Measurements from ENCODE around the gene ACVRL1.
A peak's percentile ranks its signal among the peaks of the same experiment; 100 is the strongest.

Gene ACVRL1

DNA sequence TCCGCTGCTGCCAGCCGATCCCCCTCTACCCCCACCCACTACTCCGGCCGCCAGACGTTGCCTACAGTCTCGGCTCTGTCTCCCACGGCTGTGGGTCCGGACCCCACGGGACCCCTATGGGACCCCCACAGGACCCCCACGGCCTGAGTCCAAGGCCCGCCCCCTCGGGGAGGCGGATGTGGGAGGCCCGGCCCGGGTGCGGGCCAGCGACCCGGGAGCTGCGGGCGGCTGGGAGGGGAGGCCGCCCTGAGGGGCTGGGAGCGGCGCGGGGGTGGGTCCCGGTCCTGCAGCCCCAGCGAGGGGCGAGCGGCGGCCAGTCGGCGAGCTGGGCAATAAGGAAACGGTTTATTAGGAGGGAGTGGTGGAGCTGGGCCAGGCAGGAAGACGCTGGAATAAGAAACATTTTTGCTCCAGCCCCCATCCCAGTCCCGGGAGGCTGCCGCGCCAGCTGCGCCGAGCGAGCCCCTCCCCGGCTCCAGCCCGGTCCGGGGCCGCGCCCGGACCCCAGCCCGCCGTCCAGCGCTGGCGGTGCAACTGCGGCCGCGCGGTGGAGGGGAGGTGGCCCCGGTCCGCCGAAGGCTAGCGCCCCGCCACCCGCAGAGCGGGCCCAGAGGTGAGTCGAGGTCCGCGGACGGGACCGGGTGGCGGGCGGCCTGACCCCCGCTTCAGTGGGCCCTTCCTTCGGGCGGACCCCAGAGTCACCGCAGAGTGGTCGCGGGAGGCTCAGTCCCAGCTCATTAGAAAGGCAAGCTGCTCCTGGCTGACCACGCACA is at the start of gene ACVRL1:
ACVRL1 (plus strand) TSS at position 422 of the 773 bp plus-strand sequence. CDS start 4,971 bp downstream, outside the sequence.
- DNase-seq = no peak

DNA sequence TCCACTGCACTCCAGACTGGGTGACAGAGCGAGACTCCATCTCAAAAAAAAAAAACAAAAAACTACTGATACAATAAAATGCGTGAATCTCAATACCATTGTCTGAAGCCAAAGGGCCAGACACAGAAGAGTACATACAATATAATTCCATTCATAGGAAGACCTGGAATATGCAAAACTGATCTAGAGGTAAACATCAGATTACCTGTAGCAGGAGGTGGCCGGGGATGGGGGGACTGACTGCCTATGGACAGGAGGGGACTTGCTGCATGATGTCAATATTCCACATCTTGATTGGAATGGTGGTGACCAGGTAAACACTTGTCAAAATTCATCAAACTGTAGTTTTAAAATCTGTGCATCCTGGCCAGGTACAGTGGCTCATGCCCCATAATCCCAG is 46.3 kb upstream of the ACVRL1 start:
- no peak for DNase-seq

DNA sequence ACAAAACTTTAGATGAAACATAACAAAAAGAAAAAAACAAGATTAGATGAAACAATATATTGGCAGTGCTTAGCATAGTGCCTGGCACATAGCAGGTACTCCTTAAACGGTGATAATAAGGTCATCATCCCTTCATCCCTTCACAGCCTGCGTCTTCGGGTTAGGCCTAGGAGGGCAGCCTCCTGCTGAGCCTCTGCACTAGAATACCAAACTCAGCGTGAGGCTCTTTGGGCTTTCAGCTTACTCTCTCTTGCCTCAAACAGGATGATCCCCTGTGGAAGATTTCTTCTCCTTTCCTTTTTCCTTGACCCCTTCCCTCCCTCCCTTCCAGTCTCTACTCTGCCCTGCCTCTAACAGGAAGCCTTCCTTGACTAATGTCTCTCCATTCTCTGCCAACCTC is 44.4 kb upstream of the ACVRL1 start:
- peak in 1 of 2 experiments; percentile 21 for DNase-seq

DNA sequence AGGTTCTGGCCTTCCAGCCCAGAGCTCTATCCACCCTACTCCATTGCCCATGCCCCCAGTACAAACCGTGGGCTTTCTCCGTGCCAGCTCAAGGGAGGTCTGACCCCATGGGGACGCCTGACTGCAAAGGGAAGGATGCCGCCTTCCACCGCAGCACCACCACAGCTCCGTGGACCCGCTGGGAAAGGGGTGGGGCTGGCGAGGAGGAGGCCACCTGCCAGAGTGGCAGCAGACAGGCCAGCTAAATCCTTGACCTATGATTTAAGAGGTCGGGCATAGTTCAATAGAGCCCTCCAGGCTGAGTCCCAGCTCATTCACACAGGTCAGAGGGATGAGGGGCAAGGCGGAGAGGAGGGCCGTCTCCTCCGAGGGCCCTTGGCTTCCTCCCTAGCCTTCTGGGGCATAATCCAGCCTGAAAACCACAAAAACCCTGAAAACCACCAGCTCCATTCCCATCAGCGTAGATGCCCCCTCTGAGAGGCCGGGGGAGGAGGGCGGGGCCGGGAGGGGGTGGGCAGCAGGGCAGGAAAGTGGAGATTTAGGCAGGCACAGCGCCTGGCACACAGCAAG is 43.9 kb upstream of the ACVRL1 start:
- DNase-seq = peak in 1 of 2 experiments; percentile 52

DNA sequence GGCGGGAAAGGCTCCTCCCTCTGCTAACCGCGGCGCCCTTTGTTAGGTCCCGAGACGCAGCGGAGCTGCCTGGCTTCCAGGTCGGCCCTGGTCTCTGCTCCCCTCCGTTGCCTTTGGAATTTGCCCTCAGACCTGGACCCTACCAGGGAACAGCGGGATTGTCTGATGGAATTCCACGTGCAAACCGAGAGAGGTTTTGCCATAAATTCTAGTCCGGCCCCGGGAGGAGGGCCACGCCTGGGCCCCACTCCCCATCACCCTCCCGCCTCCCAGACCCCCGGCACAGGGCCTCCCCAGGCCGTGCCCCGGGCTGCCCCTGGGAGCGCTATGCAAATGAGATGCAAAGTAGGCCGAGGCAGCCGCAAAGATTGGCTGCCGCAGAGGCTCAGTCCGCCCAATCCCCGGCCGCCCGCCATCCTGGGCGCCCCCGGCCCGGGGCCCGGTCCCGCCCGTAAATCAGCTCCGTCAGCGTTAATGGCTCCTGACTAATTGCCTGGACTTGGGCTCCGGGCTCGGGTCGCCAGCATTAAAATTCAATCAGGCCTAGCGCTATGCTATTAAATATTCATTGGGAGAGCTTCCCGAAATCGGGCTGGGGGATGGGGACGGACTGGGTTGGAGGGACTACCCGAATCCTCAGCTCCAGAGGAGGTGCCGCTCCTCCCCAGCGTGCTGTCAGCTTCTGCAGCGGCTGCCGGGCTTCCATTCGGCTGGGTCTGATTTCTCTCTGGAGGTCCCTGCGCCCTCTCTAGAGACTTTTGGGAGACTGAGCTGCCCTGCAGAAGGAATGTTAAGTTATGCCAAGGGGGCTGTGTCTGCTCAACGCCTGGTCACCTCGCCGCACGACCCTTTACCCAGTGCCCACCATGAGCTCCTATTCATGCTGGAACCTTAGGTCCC is 43.1 kb upstream of the ACVRL1 start:
- peak; percentile 67 to 85 for DNase-seq

DNA sequence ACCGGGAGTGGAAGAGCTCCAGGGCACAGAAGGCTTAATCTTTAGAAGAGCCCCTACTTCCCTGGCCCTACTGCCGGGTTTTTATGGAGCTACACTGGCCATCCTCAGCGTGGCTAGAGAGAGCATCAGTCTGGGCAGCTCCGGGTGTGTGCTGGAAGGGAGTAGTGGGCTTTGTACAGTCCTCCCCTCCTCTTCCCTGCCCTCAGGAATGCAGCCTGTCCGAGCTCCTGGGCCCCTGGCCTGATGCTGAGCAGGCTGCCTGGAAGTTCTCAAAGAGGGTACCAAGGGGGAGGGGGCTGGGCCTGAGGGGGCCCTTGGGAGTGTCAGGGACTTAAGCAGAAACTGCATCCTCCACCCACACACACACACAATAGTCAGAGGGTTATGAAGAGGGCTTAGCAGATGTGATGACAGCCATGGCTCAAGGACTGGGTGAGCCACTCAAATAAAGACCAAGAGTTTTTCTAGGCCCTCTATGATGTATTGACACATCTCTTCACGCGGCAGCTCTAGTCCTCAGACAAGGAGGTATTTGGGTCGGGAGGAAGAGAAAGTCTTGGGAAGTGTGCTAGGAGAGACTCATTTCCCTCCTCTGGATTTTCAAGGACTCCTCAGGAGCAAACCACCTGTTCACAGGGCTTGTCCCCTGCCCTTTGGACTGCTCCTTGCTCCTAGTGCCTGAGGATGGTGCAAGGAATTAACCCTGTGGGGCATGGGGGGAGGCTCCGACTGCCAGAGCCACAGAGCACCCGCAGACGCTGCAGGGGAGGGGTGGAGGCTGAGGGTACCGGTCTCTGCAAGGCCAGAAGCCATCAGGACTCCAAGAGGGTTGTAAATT is 42.3 kb upstream of the ACVRL1 start:
- DNase-seq = peak; percentile 62 to 78

DNA sequence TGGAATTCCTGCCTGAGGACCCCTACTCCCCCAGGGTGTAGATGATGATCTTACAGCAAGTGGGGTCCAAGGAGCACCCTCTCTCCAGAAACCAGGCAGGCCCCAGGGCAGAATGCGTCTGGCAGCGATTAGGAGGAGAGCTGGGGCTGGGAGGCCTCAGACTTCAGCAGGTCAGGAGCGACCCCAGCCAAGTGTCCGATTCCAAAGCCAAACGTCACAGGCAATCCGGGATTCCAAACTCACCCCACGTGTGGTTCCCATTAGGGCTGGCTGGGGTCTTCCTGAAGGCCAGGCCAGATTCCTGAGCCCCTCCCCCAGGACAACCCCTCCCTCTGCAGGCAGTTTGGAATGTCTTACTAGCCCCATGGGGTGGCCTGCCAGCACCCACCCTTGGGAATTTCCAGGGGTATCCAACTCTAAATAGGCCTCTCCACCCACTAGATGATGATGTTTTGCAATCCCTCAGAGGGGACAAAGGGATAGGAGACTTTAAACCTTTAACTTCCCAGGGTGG is 41.5 kb upstream of the ACVRL1 start:
- no peak for DNase-seq

DNA sequence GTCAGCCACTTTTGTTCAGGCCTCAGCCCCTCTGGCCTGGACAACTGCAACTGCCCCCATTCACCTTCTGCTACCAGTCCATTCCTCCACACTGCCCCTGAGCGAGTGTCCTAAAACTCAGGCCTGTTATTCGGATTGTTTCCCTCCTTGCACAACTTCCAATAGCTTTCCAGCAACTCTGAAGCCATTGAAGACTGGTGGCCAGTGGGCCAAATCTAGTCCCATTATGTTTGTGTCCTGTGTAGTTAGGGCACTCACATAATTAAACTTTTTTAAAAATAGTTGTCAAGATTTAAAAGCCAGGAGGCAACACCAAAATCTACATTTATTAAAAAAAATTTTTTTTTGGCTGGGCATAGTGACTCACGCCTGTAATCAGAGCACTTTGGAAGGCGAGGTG is 41.0 kb upstream of the ACVRL1 start:
- DNase-seq = no peak

DNA sequence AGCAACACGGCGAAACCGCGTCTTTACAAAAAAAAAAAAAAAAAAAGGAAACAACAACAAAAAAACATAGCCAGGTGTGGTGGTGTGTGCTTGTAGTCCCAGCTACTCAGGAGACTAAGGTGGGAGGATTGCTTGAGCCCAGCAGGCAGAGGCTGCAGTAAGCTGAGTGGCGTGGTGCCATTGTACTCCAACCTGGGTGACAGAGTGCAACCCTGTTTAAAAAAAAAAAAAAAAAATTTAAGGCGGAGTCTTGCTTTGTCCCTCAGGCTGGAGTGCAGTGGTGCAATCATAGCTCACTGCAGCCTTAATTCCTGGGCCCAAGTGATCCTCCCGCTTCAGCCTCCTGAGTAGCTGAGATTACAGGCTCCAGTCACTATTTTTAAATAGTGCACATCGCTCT is 40.5 kb upstream of the ACVRL1 start:
- no peak for DNase-seq

DNA sequence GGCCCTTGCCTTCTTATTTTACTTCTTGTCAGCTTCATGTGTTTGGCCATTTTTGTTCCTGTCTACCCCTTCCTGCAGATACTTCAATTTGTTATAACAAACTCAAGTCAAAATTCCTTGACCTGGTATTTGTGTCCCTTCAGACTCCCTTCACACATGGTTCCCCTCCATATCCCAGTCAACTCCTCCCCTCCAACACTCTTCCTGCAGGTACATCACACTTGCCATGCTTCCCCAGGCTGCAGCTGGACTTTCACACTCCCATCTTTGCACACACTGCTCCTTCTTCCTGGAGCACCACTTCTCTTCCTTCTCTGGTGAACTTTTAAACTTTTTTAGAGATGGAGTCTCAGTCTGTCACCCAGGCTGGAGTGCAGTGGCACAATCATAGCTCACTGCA is 39.9 kb upstream of the ACVRL1 start:
- no peak for DNase-seq

DNA sequence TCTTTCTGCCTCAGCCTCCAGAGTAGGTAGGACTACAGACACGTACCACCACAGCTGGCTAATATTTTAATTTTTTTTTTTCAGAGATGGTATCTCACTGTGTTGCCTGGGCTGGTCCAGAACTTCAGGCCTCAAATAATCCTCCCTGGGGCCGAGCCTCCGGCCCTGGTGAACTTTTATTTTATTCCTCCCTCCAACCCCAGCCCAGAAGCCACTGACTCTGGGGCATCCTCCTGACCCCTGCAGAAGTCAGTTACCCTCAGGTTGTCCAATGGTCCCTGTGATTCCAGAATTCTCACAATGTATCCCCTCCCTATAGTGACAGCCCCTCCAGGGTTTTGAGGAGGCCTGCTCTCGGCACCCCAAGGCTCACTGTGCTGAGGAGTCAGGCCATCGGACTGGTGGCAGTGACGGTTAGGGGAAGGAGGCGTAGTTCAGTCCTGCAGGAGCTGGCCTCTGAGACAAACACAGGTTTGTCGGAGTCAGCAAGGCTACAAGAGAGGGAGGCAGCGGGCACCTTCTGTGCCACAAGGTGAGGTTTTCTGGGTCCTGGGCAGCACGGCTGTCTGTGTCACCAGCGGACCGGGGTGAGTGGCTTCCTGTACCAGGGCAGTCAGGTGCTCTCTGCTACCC is 39.4 kb upstream of the ACVRL1 start:
- DNase-seq = no peak

DNA sequence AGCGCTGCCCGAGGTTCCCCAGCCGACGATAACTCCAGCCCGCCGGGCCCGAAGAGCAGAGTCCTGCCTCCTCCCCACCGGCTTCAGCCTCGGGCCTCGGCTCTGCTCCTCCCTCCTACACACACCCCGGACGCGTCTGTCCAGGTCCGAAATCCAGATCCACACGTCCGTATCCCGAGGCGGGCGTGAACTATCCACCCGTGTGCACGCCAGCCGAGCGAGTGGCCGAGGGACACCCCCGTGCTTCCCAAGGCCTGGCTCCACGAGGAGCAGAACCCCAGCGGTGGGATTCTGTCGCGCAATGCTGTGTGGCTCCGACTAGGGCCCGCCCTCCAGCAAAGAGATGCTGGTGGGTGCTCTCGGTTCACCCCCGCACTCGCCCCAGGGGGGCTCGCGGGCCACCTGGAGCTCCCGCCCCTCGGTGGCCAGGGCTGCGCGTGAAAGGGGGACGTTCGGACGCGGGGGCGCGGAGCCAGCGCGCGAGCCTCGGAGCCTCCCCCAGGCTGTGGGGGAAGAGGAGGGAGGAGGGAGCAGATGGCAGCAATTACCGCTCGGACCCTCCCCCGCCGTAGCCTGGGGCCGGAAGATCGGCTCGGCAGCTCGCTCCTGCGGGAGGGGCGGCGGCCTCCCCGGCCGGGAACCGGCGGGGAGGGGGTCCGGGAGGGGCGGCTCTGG is 38.3 kb upstream of the ACVRL1 start:
- DNase-seq = peak; percentile 34 to 70

DNA sequence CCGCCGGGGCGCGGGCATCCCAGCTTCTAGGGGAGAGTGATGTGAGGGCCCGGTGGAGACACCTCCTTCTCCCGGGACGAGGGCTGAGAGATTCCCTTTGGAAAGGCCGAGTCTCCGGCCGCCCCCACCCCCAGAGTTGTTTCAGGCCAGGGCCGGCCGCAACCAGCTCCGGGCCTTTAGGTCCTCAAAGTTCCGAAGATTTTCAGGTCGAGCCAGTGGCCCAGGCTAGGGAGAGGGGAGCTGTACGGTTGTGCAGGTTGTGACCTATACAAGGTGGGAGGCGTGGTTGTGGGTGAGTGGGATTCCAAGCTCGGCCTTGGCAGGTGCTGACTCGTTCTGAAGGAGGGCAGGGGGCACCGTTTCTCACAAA is 37.8 kb upstream of the ACVRL1 start:
- DNase-seq = peak in 1 of 2 experiments; percentile 14

DNA sequence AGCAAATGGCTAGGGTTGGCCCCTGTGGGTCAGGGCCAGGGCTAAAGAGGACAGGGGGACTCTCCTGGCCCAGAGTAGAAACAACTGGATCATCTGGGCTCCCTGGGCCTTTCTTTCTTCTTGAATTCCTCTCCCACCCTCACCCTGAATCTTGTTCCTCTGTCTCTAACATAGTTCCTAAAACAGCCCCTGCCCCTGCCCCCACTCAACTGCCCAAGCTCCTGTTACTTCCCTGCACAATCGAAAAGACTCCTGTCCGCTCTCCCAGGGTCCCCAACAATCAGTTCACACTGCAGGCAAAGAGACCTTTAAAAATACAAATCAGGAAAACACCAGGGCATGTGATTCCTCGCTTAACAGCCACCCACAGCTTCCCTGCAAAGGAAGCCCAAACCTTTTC is 37.4 kb upstream of the ACVRL1 start:
- DNase-seq = no peak

DNA sequence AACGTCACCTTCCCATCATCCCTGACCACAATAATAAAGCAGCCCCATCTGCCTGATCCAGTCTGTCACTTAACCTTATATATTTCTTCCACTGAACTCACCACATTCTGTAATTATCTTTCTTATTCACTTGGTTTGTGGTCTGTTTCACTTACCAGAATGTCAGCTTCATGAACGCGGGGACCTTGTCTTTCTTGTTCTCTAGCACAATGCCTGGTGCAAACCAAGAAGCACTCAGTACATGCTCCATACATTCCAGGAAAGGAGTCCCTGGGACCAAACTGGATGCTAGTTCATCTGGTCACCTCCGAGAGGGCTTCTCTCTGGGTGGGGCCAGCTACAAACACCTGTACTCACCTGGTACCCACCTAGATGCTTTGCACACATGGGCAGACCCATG is 36.8 kb upstream of the ACVRL1 start:
- DNase-seq = no peak

DNA sequence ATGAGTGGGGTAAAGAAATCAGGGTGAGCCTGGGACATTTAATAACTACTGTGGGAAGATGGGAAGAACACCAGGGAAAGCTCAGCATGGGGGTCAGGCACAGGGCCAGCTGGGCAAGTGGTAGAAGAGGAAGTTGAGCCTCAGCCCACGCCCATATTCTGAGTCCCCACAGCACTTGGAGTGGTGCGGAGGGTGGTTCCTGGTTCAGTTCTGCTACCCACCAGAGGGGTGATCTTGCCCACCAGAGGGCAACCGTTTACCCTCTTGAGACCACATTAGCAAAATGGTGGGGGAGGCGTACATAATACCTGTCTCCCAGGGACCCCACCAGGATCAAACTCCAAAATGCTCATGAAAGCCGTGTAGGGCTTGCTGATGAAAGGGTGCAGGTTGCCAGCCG is 36.2 kb upstream of the ACVRL1 start:
- peak; percentile 14 to 30 for DNase-seq

DNA sequence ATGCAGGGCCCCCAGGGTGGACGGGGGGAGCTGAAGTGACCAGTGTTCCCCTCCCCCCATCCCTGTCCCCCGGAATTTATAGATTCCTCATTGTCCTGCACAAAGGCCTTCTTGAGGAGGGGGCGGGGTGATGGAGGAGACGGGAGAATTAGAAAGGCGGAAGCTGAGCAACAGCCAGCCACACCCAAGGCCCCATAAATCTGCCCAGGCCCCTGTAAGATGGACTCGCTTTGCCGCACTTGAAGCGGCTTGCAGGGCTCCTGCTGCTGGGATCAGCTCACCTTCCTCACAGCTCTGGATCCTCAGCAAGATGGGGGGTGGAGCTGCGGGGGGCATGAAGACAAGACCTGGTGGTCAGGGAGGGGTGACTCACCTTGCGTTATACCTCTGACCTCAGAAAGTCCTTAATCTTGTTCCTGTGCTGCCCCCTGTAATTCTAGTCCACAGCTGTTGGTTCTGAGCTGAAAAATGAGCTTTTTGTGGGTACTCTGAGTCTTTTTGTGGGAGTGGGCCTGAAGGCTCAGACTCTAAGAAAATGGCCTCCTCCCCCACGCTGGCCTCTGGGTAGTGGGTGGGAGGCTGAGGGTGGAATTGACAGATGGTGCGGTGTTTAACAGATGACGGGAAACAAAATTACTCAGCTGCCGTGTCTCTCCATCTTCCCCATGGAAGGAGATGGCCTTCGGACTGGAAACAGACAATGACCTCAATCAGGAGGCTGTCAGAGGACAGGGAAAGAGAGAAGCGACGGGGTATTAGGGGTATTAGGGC is 35.2 kb upstream of the ACVRL1 start:
- peak; percentile 35 to 79 for DNase-seq

DNA sequence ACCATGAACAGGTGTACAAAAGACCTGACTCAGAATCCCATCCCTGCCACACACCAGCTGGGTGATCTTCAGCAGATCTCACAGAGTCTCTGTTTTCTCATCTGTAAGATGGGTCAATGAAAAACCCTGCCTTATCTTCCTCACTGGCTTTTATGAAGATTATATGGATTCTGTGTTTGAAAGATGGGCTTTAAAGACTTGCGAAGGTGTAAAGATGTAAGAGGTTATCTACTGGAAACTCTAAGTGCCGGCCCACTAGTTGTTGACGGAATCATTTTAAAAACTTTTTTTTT is 34.7 kb upstream of the ACVRL1 start:
- DNase-seq = no peak

DNA sequence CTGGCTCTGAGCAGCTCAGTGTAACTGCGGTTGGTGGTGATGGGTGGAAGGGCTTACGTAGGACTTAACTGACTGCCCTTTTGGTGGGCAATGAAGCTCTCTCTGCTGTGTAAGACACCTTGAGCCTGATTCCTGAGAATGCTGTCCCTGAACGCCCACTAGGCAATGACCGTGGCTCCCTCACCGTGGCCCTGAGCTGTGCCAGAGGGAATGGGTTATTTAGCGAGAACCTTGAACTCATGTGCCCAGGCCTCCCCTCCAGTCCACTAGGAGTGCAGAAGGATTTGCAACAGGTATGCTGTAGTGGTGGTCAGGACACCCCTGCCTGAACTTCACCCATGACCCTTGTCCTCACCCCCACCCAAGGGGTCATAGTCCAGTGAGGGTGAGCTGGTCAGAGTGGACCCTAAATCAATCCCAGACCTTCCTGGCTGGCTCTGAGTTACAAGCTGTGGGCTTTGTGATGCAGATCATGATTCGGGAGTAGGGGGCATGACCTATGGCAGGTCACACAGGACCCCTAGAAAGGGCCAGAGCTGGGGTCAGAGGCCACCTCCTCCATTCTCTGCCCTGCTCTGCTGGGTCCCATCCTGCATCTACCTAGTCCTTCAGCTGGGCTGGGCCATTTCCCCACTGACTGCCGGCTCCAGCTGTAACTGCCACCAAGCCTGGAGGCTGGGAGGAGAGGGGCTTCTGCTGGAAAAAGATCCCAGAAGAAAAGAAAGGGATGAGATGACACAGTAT is 33.9 kb upstream of the ACVRL1 start:
- DNase-seq = no peak

DNA sequence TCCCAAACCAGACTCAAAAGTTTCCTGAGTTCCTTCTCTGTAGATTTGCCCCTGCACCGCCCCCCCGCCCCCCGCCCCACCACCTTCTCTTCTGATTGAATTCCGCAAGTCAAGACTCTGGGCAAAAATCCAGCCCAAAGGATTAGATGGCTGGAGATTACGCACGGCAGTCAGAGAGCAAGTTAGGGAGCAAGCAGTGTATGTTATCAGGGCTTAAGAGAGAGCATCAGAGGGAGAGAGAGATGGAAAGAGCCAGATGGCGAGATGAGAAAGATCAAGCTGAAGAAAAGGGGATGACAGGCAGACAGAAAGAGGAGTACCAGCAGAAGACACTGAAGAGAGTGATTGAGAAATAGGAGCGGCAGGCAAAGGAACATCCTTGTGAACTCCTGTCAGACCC is 33.3 kb upstream of the ACVRL1 start:
- DNase-seq = peak; percentile 93 to 96

Measured in NCI-H524 (cell line).